ELR (cell line): ENCODE data around the gene PSMD2.

ENCODE experiments used
- DNase-seq: peaks from one replicate; pipeline ENCODE4 v3.0.0-alpha.2; 2015; ENCODE audit warnings: low read depth

PSMD2 gene

GRCh38 chr3:184317201-184317600, 18.2 kb downstream of the PSMD2 start:
- DNase-seq = no peak

DNA sequence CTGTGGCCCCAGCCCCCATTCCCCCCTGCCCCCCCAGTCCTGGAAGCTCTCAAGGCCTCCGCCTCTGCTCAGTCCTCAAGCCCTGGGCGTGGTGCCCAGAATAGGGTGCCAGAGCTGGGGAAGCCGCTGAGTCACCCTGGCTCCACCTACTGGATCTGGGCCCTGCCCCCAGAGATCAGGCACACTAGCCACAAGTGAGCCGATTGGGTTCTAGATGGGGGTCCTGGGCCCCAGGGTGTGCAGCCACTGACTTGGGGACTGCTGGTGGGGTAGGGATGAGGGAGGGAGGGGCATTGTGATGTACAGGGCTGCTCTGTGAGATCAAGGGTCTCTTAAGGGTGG, 21.0 kb downstream of the PSMD2 start:
- peak; percentile 98 for DNase-seq

DNA sequence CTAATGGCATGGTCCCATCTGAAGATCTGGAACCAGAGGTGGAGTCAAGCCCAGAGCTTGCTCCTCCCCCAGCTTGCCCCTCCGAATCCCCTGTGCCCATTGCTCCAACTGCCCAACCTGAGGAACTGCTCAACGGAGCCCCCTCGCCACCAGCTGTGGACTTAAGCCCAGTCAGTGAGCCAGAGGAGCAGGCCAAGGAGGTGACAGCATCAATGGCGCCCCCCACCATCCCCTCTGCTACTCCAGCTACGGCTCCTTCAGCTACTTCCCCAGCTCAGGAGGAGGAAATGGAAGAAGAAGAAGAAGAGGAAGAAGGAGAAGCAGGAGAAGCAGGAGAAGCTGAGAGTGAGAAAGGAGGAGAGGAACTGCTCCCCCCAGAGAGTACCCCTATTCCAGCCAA, 22.6 kb downstream of the PSMD2 start:
- no peak for DNase-seq

DNA sequence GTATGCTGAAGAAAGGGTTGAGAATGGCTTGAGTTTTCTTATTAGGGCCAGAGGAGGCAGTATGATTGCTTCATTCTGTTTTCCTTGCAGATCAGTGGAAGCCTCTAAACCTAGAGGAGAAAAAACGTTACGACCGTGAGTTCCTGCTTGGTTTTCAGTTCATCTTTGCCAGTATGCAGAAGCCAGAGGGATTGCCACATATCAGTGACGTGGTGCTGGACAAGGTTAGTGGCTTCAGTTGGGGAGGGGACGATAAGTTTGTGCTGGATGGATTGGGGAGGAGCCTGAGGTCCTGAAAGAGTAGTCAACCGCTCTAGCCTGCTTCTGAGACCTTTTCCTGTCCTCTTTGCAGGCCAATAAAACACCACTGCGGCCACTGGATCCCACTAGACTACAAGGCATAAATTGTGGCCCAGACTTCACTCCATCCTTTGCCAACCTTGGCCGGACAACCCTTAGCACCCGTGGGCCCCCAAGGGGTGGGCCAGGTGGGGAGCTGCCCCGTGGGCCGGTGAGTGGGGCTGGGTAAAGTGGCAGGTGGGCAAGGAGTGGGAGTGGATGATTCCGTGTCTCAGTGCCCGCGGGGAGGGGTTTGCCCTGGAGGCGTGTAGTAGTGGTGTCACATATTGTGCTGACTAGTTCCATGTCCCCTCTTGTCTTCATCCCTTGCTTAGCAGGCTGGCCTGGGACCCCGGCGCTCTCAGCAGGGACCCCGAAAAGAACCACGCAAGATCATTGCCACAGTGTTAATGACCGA, 23.9 kb downstream of the PSMD2 start:
- no peak for DNase-seq

DNA sequence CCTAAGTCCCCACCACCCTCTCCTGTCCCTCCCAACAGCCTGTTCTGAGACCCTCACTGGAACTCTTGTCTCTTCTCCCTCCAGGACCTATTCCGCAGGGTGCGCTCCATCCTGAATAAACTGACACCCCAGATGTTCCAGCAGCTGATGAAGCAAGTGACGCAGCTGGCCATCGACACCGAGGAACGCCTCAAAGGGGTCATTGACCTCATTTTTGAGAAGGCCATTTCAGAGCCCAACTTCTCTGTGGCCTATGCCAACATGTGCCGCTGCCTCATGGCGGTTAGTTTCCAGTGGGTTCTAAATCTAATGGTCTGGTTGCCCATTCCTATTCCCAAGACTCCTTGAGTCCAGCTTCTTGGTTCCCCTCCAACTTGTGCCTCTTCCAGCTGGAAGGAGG, 24.7 kb downstream of the PSMD2 start:
- no peak for DNase-seq

DNA sequence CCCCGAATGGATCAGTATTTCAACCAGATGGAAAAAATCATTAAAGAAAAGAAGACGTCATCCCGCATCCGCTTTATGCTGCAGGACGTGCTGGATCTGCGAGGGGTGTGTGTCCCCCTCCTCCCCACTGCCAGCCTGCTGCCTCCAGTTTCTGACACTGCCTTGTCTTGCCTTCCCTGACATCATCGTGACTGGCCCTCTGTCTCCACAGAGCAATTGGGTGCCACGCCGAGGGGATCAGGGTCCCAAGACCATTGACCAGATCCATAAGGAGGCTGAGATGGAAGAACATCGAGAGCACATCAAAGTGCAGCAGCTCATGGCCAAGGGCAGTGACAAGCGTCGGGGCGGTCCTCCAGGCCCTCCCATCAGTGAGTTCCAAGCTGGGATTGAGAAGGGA, 26.2 kb downstream of the PSMD2 start:
- no peak for DNase-seq

GRCh38 chr3:184325715-184326369, 26.8 kb downstream of the PSMD2 start:
- DNase-seq = no peak

DNA sequence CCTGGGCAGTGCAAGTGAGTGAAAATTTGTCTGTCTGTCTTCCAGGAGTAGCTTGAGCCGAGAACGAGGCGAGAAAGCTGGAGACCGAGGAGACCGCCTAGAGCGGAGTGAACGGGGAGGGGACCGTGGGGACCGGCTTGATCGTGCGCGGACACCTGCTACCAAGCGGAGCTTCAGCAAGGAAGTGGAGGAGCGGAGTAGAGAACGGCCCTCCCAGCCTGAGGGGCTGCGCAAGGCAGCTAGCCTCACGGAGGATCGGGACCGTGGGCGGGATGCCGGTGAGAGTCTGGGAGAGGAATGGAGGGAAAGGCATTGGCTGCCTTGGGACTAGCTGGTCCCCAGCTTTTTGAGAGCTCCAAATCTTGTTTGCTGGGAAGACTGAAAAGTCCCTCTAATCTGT, 28.1 kb downstream of the PSMD2 start:
- DNase-seq = no peak

- no peak for DNase-seq
Observed at GRCh38 chr3:184328516-184328915, 29.5 kb downstream of the PSMD2 start.

- DNase-seq = peak; percentile 98
Observed at GRCh38 chr3:184332370-184333090, 33.5 kb downstream of the PSMD2 start.

GRCh38 chr3:184333190-184333589, 34.1 kb downstream of the PSMD2 start:
- DNase-seq = peak; percentile 34

- DNase-seq = no peak
Observed at GRCh38 chr3:184333700-184334099, 34.7 kb downstream of the PSMD2 start.

GRCh38 chr3:184334470-184335158, 35.6 kb downstream of the PSMD2 start:
- peak; percentile 97 for DNase-seq

- DNase-seq = peak; percentile 43
Observed at GRCh38 chr3:184335291-184335660, 36.2 kb downstream of the PSMD2 start.

- peak; percentile 87 for DNase-seq
Observed at GRCh38 chr3:184335661-184336546, 36.9 kb downstream of the PSMD2 start.

- DNase-seq = peak; percentile 72
Observed at GRCh38 chr3:184336547-184337398, 37.7 kb downstream of the PSMD2 start.

- DNase-seq = no peak
Observed at GRCh38 chr3:184337399-184337714, 38.3 kb downstream of the PSMD2 start, which contains the start of gene FAM131A. FAM131A (plus strand) TSS chr3:184337600; CDS start chr3:184337631, 31 bp downstream.

DNA sequence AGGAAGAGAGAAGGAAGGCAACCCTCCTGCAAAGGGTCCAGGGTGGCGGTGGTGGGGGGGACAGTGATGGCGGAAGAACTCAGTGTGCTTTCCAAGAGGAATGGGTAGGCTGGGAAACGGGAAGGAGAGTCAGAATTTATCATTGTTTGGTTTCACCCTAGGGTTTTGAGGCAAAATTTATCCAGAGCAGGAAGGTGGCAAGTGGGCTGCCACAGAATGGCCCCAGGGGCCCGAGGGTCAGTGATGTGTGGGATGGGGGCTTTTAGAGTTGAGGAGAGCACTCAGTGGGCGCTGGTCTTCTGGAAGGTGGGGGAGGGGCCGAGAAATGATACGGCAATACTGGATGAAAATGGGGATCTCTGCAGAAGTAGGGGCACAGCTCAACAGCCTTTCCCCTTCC, 38.9 kb downstream of the PSMD2 start:
- DNase-seq = no peak

GRCh38 chr3:184338511-184338945, 39.5 kb downstream of the PSMD2 start:
- DNase-seq = no peak

DNA sequence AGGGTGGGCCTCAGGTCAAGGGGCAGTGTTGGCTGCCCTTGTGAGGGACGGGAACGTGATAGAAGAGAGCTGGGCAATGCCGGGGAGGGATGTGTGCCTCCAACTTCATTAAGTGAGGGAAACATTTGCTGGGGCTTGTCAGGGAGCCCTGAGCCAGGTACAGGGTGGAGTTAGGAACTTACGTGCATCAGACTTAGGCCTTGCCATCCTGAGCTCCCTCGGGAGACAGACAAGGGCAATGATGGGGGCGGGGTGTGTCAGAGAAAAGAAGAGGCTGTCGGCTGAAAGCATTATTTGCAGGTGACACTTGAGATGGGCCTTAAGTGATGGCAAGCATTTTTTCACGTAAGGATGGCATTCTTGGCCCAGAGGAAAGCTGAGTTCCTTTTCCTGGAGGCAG, 40.0 kb downstream of the PSMD2 start:
- DNase-seq = no peak
